Transverse colon (tissue), 4 donors: ENCODE measurements around the gene HIVEP2.

Source experiments
- CTCF ChIP-seq, 5 experiments: fragments of 200-600 bp in 3 of 5; fragments of 450-650 bp in 2 of 5; sonication (generic) in 3 of 5; IDR thresholded peaks; 1 replicate in 2 of 5; 2 replicates in 3 of 5; pipeline ENCODE4 v1.5.1; 2016 to 2017; ENCODE audit warnings: antibody characterized with exemption in 5 of 5, inconsistent platforms in 3 of 5, mild to moderate bottlenecking in 2 of 5, moderate library complexity in 1 of 5
- EP300 ChIP-seq: sonication (generic); formaldehyde crosslinking; IDR thresholded peaks from one replicate; pipeline ENCODE4 v1.6.1; 2017; ENCODE audit warnings: antibody characterized with exemption, low read depth
- POLR2A ChIP-seq: fragments of 450-650 bp; IDR thresholded peaks from one replicate; pipeline ENCODE4 v1.6.1; 2016; ENCODE audit warnings: antibody characterized with exemption, mild to moderate bottlenecking, moderate library complexity
- POLR2AphosphoS5 ChIP-seq, 3 donors: sonication (generic); formaldehyde crosslinking; IDR thresholded peaks; one replicate each; pipeline ENCODE4 v1.6.1; 2016; ENCODE audit warnings: antibody characterized with exemption in 3 of 3

- no peak for TF ChIP-seq POLR2A
- no peak for TF ChIP-seq CTCF (IDR thresholded peaks at IDR 0.05)
- no peak for TF ChIP-seq EP300
- no peak for TF ChIP-seq POLR2AphosphoS5 (IDR thresholded peaks at IDR 0.05)
Observed at GRCh38 chr6:142860498-142860897, 84.5 kb downstream of the HIVEP2 start.
